ENCODE results near the gene TBC1D5. TPM values are rescaled to one million over a fixed set of nuclear protein-coding genes. Genes with fewer than 3 reads are reported as not detected.

Gene TBC1D5
- total RNA-seq, 1 experiment from 2014 or later: 33.9 TPM

- intact Hi-C loops (cut with micrococcal nuclease): loop anchor here (5.0 kb wide), 1 partner anchor 106 kb away; no protein-coding TSS in a partner anchor
- peaks cover 31% of the 10 kb centered on the region for H3K79me2 ChIP-seq (ENCODE audit: insufficient read depth, low read length)
- peak overlapping the region; percentile 67 to 70 for H3K4me3 ChIP-seq (replicated peaks in 1 of 2; ENCODE audit: low read depth in 1 of 2, low read length in 2 of 2)
- ChIA-PET RAD21 (ENCODE audit: low non-redundant PET in 1 of 2, low total read pairs in 2 of 2, uncharacterized antibody in 2 of 2, unreplicated experiment in 2 of 2) (no interaction called here), POLR2A (no interaction called here), CTCF (interaction anchor here (1.2 kb wide), 1 partner anchor 99 kb away, joined by 4 read pairs; no protein-coding TSS in a partner anchor)
- ATAC-seq: no peak
- no peaks in the 10 kb centered on the region for H3K27me3 ChIP-seq (ENCODE audit: insufficient read depth, low read length)
- peak overlapping the region; percentile 80 for H3K4me2 ChIP-seq (ENCODE audit: low read length)
- H3K9me2 ChIP-seq (ENCODE audit: insufficient read depth): no peaks in the 10 kb centered on the region
- BruUV-seq (replicated peaks): no TSS peak
- DNase-seq (ENCODE audit: low read depth, low spot score): no peak
- H2AFZ ChIP-seq (ENCODE audit: low read depth, low read length, poor library complexity, severe bottlenecking): no peak overlapping the region
- no peak overlapping the region for H3K27ac ChIP-seq (ENCODE audit: low read depth, low read length)
- no peaks in the 10 kb centered on the region for H4K20me1 ChIP-seq (ENCODE audit: insufficient read depth)
- peak overlapping the region; percentile 95 for H3K9ac ChIP-seq (ENCODE audit: low read length)
- H3K4me1 ChIP-seq (ENCODE audit: control insufficient read depth in 1 of 2, insufficient read depth in 2 of 2, low read length in 2 of 2): peaks cover 9 to 19% of the 10 kb centered on the region in 2 experiments; a peak in 2 of 4 replicates
- H3K36me3 ChIP-seq (ENCODE audit: control insufficient read depth in 1 of 2, insufficient read depth in 2 of 2, low read length in 2 of 2): no peaks in the 10 kb centered on the region
- no peaks in the 10 kb centered on the region for H3K9me3 ChIP-seq (ENCODE audit: control insufficient read depth in 1 of 2, insufficient read depth in 1 of 2, low read depth in 1 of 2, low read length in 2 of 2)
- TF ChIP-seq RAD21 (IDR thresholded peaks at IDR 0.05; ENCODE audit: low read depth) (no peak), JUND (IDR thresholded peaks at IDR 0.05) (no peak), SIN3A (IDR thresholded peaks at IDR 0.05; ENCODE audit: low read depth) (no peak), ZNF274 (IDR thresholded peaks at IDR 0.05; ENCODE audit: low read depth, low read length) (no peak), ZFX (IDR thresholded peaks at IDR 0.05) (no peak), CEBPB (IDR thresholded peaks at IDR 0.05; ENCODE audit: low read depth) (no peak)
These were observed 1.2 kb upstream of the TBC1D5 start for GRCh38 chr3:17743658-17743995.

- no peaks in the 10 kb centered on the region for H3K36me3 ChIP-seq (ENCODE audit: control insufficient read depth in 1 of 2, insufficient read depth in 2 of 2, low read length in 2 of 2)
- ChIA-PET CTCF (interaction anchor here (1.0 to 1.2 kb wide), 4 partner anchors 55 to 313 kb away, joined by 3 to 7 read pairs (median 4); no protein-coding TSS in a partner anchor), RAD21 (ENCODE audit: low non-redundant PET in 1 of 2, low total read pairs in 2 of 2, uncharacterized antibody in 2 of 2, unreplicated experiment in 2 of 2) (interaction anchor here in 1 of 2 experiments (1.0 kb wide), 1 partner anchor 12 kb away, joined by 4 read pairs; no protein-coding TSS in a partner anchor), POLR2A (interaction anchor here (0.9 to 1.2 kb wide), 3 partner anchors 8 to 113 kb away, joined by 3 to 4 read pairs (median 3); no protein-coding TSS in a partner anchor)
- H3K9me2 ChIP-seq (ENCODE audit: insufficient read depth): no peaks in the 10 kb centered on the region
- no peak overlapping the region for H2AFZ ChIP-seq (ENCODE audit: low read depth, low read length, poor library complexity, severe bottlenecking)
- H3K9ac ChIP-seq (ENCODE audit: low read length): peak overlapping the region; percentile 95
- ATAC-seq (peak; percentile 6), DNase-seq (ENCODE audit: low read depth, low spot score) (no peak)
- H3K4me1 ChIP-seq (ENCODE audit: control insufficient read depth in 1 of 2, insufficient read depth in 2 of 2, low read length in 2 of 2): peaks cover 9 to 19% of the 10 kb centered on the region in 2 experiments; a peak in 2 of 4 replicates
- TSS peak; percentile 94 for BruUV-seq (replicated peaks)
- no peaks in the 10 kb centered on the region for H3K9me3 ChIP-seq (ENCODE audit: control insufficient read depth in 1 of 2, insufficient read depth in 1 of 2, low read depth in 1 of 2, low read length in 2 of 2)
- no peaks in the 10 kb centered on the region for H4K20me1 ChIP-seq (ENCODE audit: insufficient read depth)
- H3K27ac ChIP-seq (ENCODE audit: low read depth, low read length): peak overlapping the region; percentile 99
- peaks cover 37% of the 10 kb centered on the region for H3K79me2 ChIP-seq (ENCODE audit: insufficient read depth, low read length)
- intact Hi-C loops (cut with micrococcal nuclease): loop anchor here (5.0 kb wide), 1 partner anchor 106 kb away; no protein-coding TSS in a partner anchor
- no peaks in the 10 kb centered on the region for H3K27me3 ChIP-seq (ENCODE audit: insufficient read depth, low read length)
- H3K4me2 ChIP-seq (ENCODE audit: low read length): peak overlapping the region; percentile 80
- H3K4me3 ChIP-seq (replicated peaks in 1 of 2; ENCODE audit: low read depth in 1 of 2, low read length in 2 of 2): peak overlapping the region; percentile 67 to 70
- TF ChIP-seq POLR2AphosphoS5 (IDR thresholded peaks at IDR 0.05; ENCODE audit: low read depth, low read length) (peak; percentile 78; the same call in 1 of the 2 replicates), ZBTB33 (IDR thresholded peaks at IDR 0.05; ENCODE audit: extremely low read depth, insufficient replicate concordance, low read length) (no peak), POLR2A (IDR thresholded peaks at IDR 0.05; ENCODE audit: borderline replicate concordance, extremely low read depth, insufficient read depth, insufficient read length) (peak; percentile 37)
These were observed 638 bp upstream of the TBC1D5 start for GRCh38 chr3:17742880-17743657.

Measured in HCT116 (cell line).